ENCODE results near the gene TRAF1. TPM values are rescaled to one million over a fixed set of nuclear protein-coding genes. Genes with fewer than 3 reads are reported as not detected.
"Not testable (repeated sequence)": the region's sequence is repeated elsewhere in the genome, so short reads cannot be mapped to it uniquely, and the experiment has no call there.

The TRAF1 gene, protein sequence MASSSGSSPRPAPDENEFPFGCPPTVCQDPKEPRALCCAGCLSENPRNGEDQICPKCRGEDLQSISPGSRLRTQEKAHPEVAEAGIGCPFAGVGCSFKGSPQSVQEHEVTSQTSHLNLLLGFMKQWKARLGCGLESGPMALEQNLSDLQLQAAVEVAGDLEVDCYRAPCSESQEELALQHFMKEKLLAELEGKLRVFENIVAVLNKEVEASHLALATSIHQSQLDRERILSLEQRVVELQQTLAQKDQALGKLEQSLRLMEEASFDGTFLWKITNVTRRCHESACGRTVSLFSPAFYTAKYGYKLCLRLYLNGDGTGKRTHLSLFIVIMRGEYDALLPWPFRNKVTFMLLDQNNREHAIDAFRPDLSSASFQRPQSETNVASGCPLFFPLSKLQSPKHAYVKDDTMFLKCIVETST
- total RNA-seq = 2.2 TPM

DNA sequence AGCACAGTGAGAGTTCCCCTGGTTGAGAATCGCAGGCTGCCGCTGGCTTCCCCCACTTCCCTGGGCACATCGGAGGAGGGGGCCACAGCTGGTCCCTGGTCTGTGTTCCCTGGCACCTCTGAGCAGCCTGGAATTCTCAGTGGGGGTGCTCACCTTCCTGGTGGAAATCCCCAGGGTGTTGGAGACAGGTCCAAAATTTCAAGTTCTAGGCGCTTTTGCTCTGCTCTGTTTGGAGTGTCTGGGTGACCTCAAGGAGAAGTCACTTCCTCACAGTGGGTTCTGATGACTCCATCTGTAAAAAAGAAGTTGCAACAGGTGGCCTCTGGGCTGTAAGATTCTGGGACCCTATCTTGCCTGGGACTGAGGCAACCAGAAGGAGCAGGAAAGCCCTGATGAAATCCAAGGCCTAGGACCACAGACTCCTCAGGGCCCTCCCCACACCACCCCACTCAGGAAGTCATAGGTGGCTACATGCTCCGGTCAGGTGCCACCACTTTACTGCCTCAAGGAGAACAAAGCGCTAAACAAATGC lies at the start of gene TRAF1:
TSS of gene TRAF1 (minus strand) at position 400 of the 532 bp plus-strand sequence. CDS start 721 bp downstream, outside the sequence.
- peak in 2 of 3 donors; percentile 62 to 66 for DNase-seq (ENCODE audit: low read depth in 2 of 3, low spot score in 2 of 3)

DNA sequence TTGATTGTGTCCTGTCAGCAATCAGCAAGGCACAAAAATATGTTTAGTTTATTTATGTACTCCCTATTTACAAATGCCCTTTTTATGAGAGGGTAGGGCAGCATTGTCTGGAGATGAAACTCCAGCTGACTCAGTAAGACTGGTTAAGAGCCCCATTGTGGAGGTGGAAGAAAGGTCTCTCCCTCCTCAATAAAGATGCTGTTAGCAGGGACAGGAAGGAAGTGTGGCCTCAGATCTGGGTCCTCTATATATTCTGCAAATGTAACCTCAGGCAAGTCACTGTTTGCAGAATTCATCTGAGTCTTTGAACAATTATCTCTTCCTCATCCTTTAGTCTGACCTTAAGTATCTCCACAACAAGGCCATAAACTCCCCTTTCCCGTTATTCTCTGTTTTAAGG lies 48.3 kb upstream of the TRAF1 start:
- peak in 1 of 3 donors; percentile 5 for DNase-seq (ENCODE audit: low read depth in 2 of 3, low spot score in 2 of 3)

DNA sequence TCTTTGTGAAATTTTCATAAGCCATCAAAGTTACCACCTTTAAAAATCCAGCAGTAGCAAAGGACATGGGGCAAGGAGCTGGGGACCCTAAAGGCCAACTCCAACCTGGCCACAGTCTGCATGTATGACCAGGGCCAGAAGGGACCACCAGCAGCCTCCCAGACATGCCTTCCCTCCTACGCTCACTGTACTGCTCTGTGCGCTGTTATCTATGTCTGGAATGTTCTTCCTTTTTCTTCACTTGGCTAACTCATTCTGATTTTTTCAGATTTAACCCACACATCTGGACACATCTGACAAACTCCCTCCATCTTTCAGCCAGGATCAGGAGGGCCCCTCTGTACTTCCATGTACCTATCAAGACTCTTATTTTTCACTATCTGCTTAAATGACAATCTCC lies 47.6 kb upstream of the TRAF1 start:
- no peak for DNase-seq (ENCODE audit: low read depth in 2 of 3, low spot score in 2 of 3)

DNA sequence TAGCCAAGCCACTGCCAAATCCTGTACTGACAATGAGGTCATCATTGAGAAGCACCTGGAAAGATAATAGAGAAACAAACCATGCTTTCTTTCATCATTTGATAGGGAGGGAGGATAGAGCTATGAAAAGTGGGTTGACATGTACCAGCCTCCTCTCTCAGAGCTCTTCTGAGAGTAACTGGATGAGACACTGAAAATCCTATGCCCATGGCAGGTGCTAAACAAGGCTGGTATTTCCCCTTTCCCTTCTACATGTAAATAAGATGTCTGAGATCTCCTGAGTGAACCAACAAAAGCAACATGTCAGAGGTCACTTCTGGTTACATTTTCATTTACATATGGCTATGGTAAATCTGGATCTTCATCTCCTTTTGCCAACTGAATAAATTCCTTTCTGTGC lies 45.3 kb upstream of the TRAF1 start:
- no peak for DNase-seq (ENCODE audit: low read depth in 2 of 3, low spot score in 2 of 3)

DNA sequence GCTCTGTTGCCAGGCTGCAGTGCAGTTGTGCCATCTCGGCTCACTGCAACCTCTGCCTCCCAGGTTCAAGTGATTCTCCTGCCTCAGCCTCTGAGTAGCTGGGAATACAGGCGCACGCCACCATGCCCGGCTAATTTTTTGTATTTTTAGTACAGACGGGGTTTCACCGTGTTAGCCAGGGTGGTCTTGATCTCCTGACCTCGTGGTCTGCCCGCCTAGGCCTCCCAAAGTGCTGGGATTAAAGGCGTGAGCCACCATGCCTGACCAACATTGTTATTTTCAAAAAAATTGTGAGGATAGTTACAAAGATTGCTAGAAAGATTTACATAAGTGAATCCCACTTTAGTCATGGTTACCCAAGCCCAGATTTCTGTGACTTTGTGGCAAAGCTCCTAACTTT lies 44.9 kb upstream of the TRAF1 start:
- DNase-seq (ENCODE audit: low read depth in 2 of 3, low spot score in 2 of 3) = not testable (repeated sequence)

DNA sequence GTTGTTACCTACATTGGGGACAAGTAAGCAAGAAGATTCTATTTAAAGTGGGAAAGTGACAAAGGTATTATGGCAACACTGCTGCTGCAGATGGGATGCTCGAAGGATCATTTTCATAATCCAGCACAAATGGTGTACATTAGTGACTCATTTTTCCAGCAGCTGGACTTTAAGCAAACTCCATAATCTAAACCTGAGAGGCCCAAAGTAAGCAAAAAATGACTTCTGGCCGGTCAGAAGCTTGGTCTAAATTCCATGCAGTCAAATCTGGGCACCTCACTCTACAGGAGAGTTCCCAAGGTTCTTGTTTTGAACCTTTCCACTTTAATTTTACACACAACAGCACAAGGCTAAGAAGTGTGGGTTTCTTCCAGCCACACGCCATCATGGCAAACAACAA lies 43.6 kb upstream of the TRAF1 start:
- DNase-seq (ENCODE audit: low read depth in 2 of 3, low spot score in 2 of 3) = no peak

DNA sequence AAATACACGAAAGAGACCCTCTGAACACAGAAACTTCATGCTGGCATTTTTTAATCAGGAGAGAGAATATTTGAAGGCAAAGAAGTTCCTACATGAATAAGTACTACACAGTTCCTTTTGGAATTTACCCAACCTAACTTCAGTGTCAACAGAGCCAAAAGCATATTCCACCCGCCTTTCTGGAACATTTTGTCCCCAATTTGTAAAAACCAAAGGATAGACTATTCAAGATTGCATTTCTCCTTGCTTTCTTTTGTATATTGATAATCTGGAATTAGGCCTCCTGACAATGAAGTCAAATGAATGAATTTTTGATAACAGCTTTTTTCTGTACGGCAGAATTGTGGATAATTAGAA lies 39.4 kb upstream of the TRAF1 start:
- no peak for DNase-seq (ENCODE audit: low read depth in 2 of 3, low spot score in 2 of 3)

DNA sequence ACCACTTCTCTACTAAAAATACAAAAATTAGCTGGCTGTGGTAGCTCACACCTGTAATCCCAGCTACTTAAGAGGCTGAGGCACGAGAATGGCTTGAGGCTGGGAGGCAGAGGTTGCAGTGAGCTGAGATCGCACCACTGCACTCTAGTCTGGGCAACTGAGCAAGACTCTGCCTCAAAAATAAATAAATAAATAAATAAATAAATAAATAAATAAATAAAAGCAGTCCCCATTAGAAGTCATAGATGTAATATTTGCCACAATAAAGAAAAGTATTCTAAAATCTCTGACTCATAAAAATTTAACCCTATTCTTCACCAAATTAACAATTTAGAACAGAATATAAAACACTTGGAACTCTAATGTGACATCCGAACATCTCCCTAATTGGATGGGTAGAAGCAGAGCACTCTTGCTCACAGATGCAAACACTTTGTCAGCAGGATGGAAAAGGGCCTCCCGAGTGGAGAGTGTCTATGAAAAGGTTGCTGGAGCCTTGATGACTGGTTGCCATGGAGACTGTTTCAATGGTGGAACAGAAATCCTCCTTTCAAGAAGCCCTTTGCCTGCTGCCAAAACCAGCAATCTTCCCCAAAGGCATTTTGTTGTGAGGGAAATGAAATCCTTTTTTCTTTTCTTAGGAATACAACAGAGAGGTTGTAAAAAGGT lies 38.9 kb upstream of the TRAF1 start:
- DNase-seq (ENCODE audit: low read depth in 2 of 3, low spot score in 2 of 3) = no peak

DNA sequence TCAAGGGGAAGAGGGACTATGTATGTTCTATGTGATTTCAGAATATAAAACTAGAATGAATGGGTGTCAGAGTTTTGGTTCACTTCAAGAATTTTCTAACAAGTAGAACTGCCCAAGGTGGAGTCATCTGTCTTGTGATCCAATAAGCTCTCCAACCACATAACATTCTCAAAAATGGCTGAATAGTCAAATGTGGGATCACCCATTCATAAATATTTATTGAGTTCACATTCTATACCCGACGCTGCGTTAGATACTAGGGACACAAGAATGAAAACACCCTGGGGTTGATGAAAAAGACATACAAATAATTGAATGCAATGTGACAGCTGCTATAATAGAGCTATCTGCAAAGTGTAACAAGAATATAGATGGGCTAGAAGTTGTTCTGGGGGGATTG lies 35.3 kb upstream of the TRAF1 start:
- no peak for DNase-seq (ENCODE audit: low read depth in 2 of 3, low spot score in 2 of 3)

DNA sequence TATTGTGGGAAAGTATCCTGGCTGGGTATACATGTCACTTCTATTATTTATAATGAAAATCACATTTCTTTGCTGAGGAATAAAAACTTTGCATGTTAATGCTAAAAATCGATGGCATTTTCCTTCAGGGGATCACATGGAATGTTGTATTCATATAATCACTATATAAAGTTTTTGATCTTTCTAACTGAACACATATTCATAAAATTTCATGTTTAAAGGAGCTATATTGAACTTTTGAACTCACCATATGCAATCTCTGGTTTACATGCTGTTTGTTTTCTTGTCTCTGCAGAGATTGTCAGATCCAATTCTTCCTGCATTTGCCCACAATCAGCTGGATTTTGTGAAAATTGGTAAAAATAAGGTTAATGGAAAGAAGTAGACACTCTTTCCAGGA lies 33.4 kb upstream of the TRAF1 start:
- DNase-seq (ENCODE audit: low read depth in 2 of 3, low spot score in 2 of 3) = no peak

DNA sequence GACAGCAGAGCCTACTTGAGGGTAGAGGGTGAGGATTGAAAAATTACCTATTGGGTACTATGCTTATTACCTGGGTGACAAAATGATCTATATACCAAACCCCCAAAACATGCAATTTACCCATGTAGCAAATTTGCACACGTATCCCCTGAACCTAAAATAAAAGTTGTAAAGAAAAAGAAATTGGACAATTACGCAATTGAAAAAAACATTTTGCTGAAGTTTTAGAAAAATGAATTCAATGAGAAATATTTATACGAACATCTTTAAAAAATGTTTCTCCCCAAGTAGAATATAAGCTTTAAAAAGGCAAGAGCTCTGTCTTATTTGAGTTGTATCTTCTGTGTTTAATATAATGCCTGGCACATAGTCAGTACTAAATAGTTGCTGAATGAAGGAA lies 30.3 kb upstream of the TRAF1 start:
- DNase-seq (ENCODE audit: low read depth in 2 of 3, low spot score in 2 of 3) = no peak

DNA sequence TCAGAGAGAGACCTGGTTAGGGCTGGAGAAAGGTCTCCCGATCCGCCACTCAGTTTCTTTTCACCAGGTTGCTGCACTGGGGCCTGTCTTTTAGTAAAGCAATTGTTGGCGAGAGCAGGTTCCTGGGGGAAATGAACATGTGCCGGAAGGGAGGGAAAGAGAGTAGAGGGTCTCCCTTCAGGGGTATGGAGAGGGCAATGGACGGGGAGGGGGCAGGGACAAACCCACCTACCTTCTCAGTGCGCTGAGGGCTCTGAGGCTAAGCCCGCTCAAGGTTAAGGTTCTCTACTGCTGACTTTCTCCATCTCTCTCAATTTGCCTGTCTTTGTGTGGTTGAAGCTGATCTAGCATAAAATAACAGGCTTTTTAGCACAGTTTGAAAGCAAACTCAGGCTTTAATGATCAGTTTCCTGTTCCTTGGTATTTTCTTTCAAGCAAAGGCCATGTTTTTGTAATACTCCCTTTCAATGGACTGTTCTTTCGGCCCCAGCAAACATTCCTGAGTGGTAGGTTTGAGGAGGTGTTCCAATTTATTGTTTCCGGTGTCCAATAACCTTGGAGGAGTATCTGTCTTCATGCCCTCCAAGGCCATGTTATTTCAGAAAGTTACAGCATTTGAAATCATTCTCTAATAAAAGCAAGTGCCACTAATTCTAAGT lies 25.5 kb upstream of the TRAF1 start:
- DNase-seq (ENCODE audit: low read depth in 2 of 3, low spot score in 2 of 3) = no peak

DNA sequence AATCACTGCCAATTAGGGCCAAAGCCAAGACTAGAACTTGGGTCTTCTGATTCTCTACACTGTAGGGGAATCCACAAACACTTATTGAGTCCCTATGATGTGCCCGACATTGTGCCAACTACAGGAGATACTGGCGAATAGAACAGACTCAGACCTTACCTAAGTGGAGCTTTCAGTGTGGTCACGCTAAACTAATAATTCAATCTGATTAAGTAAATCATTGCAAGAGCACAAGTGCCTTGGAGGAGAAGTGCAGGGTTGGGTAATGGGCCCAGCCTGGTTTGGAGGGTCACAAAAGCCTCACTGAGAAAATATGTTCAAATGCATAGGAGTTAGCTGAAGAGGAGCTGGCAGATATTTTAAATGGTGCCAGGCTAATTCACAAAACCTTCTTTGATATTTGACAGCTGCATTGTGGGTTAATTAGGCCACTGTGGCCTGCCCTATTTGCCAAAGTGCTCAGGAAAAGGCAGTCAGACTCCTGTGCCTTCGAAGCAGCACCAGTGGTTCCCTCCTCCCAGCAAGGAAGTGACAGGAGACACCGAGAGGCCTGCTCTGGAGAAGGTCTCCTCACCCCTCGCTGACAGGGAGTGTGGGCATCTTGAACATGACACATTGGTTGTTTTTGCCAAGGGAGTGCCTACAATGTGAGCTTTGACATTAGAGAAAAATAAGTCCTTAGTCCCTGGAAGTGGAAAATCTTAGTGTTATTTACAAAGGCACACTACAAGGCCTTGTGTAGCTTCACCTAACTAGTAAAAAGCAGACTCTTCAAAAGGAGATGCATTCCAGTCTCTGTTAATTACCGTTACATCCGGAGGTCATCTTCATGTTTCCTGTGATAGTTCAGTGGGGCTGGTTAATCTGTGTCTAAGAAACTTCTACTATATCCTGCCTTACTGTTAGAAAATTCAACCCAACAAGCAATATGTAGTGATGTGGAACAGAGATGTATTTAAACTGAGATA lies 24.1 kb upstream of the TRAF1 start:
- DNase-seq (ENCODE audit: low read depth in 2 of 3, low spot score in 2 of 3) = no peak

DNA sequence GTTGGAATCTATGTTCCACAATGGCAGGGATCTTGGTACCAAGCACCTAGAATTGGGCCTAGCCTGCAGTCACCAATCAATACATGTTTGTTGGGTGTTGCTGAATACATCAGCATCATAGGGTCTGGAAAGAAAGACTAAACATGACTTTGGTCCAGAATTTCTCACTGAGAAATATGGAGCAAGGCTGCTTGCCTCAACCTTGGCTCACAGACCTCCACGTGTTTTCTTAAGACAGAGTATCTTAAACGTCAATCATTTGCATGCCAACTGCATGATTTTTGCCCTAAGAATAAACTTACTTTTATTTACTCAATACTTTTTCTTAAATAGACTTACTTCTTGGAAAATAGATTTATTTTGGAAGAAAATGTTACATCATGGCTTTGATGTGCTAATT lies 22.7 kb upstream of the TRAF1 start:
- DNase-seq (ENCODE audit: low read depth in 2 of 3, low spot score in 2 of 3) = no peak

DNA sequence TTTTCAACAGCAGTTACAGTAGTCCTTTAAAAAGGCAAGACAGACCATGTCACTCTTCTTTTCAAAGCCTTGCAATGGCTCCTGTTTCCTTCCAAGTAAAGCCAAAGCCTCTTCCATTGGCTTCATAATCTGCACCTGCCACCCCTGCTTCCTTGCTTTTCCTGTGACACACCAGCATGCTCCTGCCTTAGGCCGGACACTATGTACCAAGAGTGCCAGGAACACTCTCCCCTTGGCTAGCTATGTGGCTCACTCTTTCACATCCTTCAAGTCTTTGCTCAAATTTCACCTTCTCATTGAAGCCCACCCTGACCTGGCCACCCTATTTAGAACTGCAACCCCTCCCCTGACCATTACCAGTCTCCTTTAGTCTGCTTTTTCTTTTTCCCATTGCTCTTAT lies 22.2 kb upstream of the TRAF1 start:
- no peak for DNase-seq (ENCODE audit: low read depth in 2 of 3, low spot score in 2 of 3)

DNA sequence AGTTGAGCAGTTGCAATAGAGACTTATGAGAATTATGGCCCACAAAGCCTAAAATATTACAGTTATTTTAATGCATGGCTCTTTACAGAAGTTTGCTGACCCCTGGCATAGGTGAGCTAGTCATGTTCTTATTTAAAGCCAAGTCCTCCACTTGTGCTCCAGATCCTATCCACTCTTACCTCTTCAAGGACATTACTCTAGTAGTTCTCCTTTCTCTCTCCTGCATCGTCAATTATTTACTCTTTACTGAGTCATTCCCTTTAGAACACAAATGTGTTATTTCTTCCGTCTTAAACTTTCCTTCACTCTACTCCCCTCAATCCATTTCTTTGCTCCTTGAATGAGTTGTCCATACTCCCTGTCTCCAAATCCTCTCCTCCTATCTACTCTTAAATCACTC lies 20.6 kb upstream of the TRAF1 start:
- no peak for DNase-seq (ENCODE audit: low read depth in 2 of 3, low spot score in 2 of 3)

DNA sequence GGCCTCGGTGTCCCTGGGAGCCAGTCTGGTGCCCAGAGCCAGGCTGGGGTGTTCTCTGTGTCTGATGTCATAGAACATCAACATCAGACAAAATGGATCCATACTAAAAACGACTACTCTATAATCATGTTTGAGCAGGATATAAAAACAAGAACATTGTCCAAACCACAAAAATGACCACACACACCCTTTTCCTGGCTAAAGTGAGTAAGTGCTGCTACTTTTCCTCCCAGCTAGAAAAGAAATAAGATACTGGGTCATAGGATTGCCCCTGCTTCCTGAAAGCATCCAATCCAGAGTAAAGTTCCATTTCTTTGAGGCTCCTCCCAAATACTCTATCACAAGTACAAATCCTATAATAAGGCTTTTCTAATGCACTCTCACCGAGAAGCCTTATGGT lies 19.7 kb upstream of the TRAF1 start:
- DNase-seq (ENCODE audit: low read depth in 2 of 3, low spot score in 2 of 3) = no peak

DNA sequence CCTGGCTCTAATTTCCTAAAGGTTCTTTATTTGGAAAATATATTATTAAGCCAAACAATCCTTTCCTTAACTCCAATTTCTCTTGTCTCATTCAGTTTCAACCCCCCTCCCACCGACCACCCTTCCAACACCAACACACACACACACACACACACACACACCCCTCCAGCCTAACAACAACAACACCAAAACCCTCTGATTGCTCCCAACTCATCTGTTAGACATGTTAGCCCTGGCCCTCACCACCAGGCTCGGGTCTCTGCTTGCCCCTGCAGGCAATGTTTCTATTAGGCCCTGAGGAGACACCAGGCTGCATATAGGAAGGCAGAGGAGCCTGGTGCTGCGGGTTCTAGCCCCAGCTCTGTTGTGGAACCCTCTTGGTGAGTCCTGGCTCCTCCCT lies 18.4 kb upstream of the TRAF1 start:
- no peak for DNase-seq (ENCODE audit: low read depth in 2 of 3, low spot score in 2 of 3)

DNA sequence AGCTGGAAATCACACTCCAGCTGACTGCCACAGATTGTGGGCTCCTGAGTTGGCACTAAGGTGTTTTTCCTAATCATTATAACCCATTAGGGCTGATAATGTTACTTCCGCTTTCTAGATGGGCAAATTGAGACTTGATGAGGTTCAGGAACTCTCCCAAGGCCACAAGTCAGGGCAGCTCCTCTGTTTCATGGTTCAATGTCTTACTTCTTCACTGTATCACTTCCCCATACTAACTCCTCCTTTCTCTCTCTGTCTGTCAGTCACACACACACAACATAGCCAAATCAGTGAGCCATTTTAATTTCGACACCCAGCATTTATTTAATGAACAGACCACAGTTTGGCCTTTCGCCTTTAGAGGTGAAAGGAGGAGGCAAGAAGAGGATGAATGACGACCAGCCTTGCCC lies 17.8 kb upstream of the TRAF1 start:
- peak in 1 of 3 donors; percentile 42 for DNase-seq (ENCODE audit: low read depth in 2 of 3, low spot score in 2 of 3)

DNA sequence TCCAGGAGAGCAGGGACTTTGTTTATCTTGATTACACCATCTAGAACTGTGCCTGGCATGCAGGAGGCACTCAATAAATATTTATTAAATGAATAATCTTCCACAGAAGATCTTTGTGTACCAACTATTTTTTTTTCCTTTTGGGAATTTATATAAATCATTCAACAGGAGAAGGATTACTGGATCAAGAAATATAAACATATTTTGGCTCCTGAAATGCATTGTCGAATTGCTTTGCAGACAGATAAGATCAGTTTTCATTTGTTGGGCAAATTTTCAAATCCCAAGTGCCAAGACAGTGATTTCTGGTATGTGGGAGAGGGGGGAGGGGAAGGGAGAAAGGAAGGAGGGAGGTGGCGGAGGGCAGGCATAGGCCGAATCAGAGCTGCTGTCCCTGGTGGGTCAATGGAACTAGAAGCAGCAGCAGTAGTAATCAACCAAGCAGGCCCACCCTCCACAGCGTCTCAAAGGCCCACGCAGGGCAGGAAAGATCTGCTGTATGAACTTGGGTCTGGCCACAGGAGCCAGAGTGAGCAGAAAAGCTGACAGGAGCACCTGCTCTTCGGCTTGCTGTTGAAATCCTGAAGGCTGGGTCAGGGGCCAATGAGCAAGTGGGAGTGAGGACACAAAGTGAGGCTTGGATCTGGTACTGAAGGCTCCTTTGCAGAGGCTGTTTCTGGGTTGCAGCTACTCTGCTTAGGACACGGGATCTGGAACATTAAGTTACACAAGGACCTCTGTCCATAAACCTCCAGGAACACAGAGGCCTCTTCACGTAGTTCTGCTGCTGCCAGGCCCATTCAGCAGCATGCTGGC lies 15.8 kb upstream of the TRAF1 start:
- no peak for DNase-seq (ENCODE audit: low read depth in 2 of 3, low spot score in 2 of 3)
